ENCODE measurements around the gene VGLL4. TPM values are rescaled to one million over a fixed set of nuclear protein-coding genes. Genes with fewer than 3 reads are reported as not detected.

Gene VGLL4
- total and polyA plus RNA-seq, 2 of the 4 experiments (the other 2 are of a cell fraction): 26.2 to 35.4 TPM

DNA sequence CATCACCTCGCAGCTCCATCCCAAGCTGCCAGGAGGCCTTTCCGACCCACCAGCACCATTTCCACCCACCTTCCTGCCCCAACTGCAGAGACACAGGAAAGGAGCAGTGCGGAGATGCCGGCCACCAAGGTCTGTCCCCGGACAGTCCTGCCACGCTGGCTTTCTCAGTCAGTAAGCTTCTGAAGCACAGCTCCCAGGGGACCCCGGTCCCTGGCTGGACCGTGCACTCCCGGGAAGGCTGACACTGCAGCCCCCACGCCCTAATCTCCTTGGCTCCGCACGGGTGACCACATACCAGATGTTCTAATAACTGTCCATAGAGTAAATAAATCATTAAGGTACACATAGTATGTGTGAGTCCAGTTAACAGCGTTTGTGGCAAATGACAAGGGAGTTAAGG lies 73.5 kb downstream of the VGLL4 start:
- Histone ChIP-seq H3K36me3 (ENCODE audit: control insufficient read depth, insufficient read depth, low read length) (peaks cover 43% of the 10 kb centered on the region), H3K9me3 (ENCODE audit: control insufficient read depth, insufficient read depth, low read length) (no peaks in the 10 kb centered on the region), H3K79me1 (ENCODE audit: low read depth in 1 of 2, low read length in 2 of 2) (peaks cover 29 to 92% of the 10 kb centered on the region in 2 experiments), H4K5ac (ENCODE audit: low read depth, low read length) (no peak overlapping the region), H3K4me2 (ENCODE audit: low read depth, low read length) (no peak overlapping the region), H3K9me1 (ENCODE audit: insufficient read depth, low read length) (peaks cover 41% of the 10 kb centered on the region), H2AFZ (replicated peaks; ENCODE audit: low read length, poor library complexity) (no peak overlapping the region), H3K27me3 (ENCODE audit: control insufficient read depth, insufficient read depth, low read length) (no peaks in the 10 kb centered on the region), H3K4ac (ENCODE audit: low read depth, low read length) (peak overlapping the region; percentile 85), H3K56ac (ENCODE audit: extremely low read depth, insufficient read depth, low read length) (no peak overlapping the region), H3K27ac (ENCODE audit: insufficient read depth, low read length) (peak overlapping the region; percentile 44), H3K14ac (replicated peaks; ENCODE audit: low read depth, low read length) (peak overlapping the region; percentile 70), H4K8ac (ENCODE audit: low read depth in 2 of 2, low read length in 2 of 2) (peak overlapping the region; percentile 18 to 79; a peak in 1 of 4 replicates), H2BK20ac (ENCODE audit: low read depth, low read length) (peak overlapping the region; percentile 22; the same call in 1 of the 2 replicates), H3K23ac (ENCODE audit: low read depth, low read length) (peak overlapping the region; percentile 68), H2BK5ac (ENCODE audit: low read depth, low read length, poor library complexity, severe bottlenecking) (peak overlapping the region; percentile 78), H3K4me3 (ENCODE audit: insufficient read depth, low read depth, low read length) (no peak overlapping the region), H2BK15ac (ENCODE audit: low read depth, low read length) (peak overlapping the region; percentile 87; the same call in 1 of the 3 replicates), H2AK5ac (ENCODE audit: low read depth, low read length) (peak overlapping the region; percentile 78), H2AK9ac (replicated peaks; ENCODE audit: low read depth, low read length, poor library complexity) (peak overlapping the region; percentile 9), H4K20me1 (ENCODE audit: insufficient read depth, low read length) (peaks cover 46% of the 10 kb centered on the region), H4K91ac (ENCODE audit: insufficient read depth, low read depth, low read length) (peak overlapping the region; percentile 23; the same call in 1 of the 2 replicates), H3K18ac (ENCODE audit: low read depth, low read length) (no peak overlapping the region), H2BK120ac (ENCODE audit: low read depth, low read length) (peak overlapping the region; percentile 26), H3K9ac (ENCODE audit: low read depth, low read length) (no peak overlapping the region), H3K4me1 (ENCODE audit: control insufficient read depth, insufficient read depth, low read length) (peaks cover 27% of the 10 kb centered on the region)
- no TSS peak for BruUV-seq (replicated peaks)
- in situ Hi-C loops (cut with MboI; ENCODE audit: low sequenced_read_pairs): no loop called here
- CTCF ChIA-PET: no interaction called here
- 100% methylated on average over 1 of the region's 13 CpGs; no CpG with 5 or more reads in 1 of the 2 experiments for WGBS, 2 experiments (ENCODE audit: extremely low coverage in 2 of 2, insufficient read length in 1 of 2)
- no peak for DNase-seq
- POLR2A ChIA-PET (ENCODE audit: unreplicated experiment): no interaction called here
- no peak for TF ChIP-seq MAZ (IDR thresholded peaks at IDR 0.05; ENCODE audit: borderline replicate concordance, low read depth, low read length)
- no peak for TF ChIP-seq RCOR1 (IDR thresholded peaks at IDR 0.05; ENCODE audit: insufficient replicate concordance, low read length)
- no peak for TF ChIP-seq CHD1 (IDR thresholded peaks at IDR 0.05; ENCODE audit: low read depth, low read length)
- no peak for TF ChIP-seq BHLHE40 (IDR thresholded peaks at IDR 0.05; ENCODE audit: low read depth, low read length)
- TF ChIP-seq FOS (IDR thresholded peaks at IDR 0.05; ENCODE audit: low read depth, low read length): no peak
- TF ChIP-seq POLR2A (IDR thresholded peaks at IDR 0.05; ENCODE audit: low read depth, low read length): no peak
- no peak for TF ChIP-seq NFE2L2 (IDR thresholded peaks at IDR 0.05; ENCODE audit: low read depth, low read length)
- TF ChIP-seq CEBPB (IDR thresholded peaks at IDR 0.05; ENCODE audit: low read depth, low read length): no peak
- no peak for TF ChIP-seq MAFK (IDR thresholded peaks at IDR 0.05; ENCODE audit: low read depth, low read length)
- TF ChIP-seq SMC3 (IDR thresholded peaks at IDR 0.05; ENCODE audit: low read depth, low read length): no peak
- TF ChIP-seq MXI1 (IDR thresholded peaks at IDR 0.05; ENCODE audit: borderline replicate concordance, low read depth, low read length): no peak
- TF ChIP-seq, protein P1, sequence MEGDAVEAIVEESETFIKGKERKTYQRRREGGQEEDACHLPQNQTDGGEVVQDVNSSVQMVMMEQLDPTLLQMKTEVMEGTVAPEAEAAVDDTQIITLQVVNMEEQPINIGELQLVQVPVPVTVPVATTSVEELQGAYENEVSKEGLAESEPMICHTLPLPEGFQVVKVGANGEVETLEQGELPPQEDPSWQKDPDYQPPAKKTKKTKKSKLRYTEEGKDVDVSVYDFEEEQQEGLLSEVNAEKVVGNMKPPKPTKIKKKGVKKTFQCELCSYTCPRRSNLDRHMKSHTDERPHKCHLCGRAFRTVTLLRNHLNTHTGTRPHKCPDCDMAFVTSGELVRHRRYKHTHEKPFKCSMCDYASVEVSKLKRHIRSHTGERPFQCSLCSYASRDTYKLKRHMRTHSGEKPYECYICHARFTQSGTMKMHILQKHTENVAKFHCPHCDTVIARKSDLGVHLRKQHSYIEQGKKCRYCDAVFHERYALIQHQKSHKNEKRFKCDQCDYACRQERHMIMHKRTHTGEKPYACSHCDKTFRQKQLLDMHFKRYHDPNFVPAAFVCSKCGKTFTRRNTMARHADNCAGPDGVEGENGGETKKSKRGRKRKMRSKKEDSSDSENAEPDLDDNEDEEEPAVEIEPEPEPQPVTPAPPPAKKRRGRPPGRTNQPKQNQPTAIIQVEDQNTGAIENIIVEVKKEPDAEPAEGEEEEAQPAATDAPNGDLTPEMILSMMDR (conservative IDR thresholded peaks at IDR 0.05; ENCODE audit: low read depth, low read length): no peak
- TF ChIP-seq RAD21 (IDR thresholded peaks at IDR 0.05; ENCODE audit: low read length): no peak
- TF ChIP-seq RFX5 (IDR thresholded peaks at IDR 0.05; ENCODE audit: low read depth, low read length): no peak
- TF ChIP-seq USF2 (IDR thresholded peaks at IDR 0.05; ENCODE audit: low read depth, low read length): no peak
- no peak for TF ChIP-seq ELK1 (IDR thresholded peaks at IDR 0.05; ENCODE audit: borderline replicate concordance, low read depth, low read length)
- dilution Hi-C loops (cut with HindIII; ENCODE audit: low sequenced_read_pairs, unreplicated experiment): no loop called here
- intact Hi-C loops (cut with micrococcal nuclease): no loop called here
- no peak for ATAC-seq (ENCODE audit: low read depth)

All from IMR-90 (cell line).